ENCODE data around the gene EFNA3. TPM values are rescaled to one million over a fixed set of nuclear protein-coding genes. Genes with fewer than 3 reads are reported as not detected.

Gene EFNA3
- polyA plus RNA-seq, 1 donor from 2014 or later, result 12.2 TPM

DNA sequence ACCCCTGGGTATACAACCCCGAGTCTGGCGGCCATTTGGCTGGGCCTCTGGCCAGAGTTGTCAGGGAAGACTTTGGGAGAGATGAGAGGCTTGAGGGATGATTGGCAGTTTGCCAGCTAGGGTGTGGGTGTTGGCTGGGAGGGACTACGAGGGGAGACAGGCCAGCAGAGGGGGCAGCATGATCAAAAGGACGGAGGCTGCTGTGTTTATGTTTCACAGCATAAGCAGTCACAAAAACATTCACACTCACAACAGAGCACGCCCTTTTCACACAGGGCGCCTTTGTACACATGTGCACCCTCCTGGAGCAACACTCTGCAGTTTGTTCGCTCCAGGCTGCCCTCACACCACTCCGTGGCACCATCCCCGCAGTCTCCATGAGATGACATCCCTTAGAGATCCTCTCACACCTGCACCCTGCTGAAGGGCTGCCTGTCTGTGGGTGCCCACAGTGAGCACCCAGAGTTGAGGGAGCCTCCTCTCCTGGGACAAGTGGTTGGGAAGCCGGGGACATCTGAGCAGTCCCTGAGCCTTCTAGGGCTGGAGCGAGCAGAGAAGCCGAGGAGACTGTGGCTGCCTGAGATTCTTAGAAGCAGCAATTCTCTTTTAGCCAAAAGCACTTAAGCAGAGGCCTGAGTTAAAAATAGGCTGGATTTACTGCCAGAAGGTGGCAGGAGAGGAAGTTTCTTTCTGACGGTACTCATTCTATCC is 15.4 kb downstream of the EFNA3 start:
- TF ChIP-seq, protein P1, sequence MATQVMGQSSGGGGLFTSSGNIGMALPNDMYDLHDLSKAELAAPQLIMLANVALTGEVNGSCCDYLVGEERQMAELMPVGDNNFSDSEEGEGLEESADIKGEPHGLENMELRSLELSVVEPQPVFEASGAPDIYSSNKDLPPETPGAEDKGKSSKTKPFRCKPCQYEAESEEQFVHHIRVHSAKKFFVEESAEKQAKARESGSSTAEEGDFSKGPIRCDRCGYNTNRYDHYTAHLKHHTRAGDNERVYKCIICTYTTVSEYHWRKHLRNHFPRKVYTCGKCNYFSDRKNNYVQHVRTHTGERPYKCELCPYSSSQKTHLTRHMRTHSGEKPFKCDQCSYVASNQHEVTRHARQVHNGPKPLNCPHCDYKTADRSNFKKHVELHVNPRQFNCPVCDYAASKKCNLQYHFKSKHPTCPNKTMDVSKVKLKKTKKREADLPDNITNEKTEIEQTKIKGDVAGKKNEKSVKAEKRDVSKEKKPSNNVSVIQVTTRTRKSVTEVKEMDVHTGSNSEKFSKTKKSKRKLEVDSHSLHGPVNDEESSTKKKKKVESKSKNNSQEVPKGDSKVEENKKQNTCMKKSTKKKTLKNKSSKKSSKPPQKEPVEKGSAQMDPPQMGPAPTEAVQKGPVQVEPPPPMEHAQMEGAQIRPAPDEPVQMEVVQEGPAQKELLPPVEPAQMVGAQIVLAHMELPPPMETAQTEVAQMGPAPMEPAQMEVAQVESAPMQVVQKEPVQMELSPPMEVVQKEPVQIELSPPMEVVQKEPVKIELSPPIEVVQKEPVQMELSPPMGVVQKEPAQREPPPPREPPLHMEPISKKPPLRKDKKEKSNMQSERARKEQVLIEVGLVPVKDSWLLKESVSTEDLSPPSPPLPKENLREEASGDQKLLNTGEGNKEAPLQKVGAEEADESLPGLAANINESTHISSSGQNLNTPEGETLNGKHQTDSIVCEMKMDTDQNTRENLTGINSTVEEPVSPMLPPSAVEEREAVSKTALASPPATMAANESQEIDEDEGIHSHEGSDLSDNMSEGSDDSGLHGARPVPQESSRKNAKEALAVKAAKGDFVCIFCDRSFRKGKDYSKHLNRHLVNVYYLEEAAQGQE (IDR thresholded peaks at IDR 0.05; ENCODE audit: borderline replicate concordance), result no peak
- TF ChIP-seq EZH2 (IDR thresholded peaks at IDR 0.05; ENCODE audit: borderline replicate concordance, insufficient read depth, low read length, poor library complexity, severe bottlenecking) (no peak), SMC3 (conservative IDR thresholded peaks at IDR 0.05; ENCODE audit: poor library complexity) (peak; percentile 68), EP300 (conservative IDR thresholded peaks at IDR 0.05; ENCODE audit: poor library complexity, severe bottlenecking) (no peak), RAD21 (conservative IDR thresholded peaks at IDR 0.05) (peak; percentile 55)
- TF ChIP-seq, protein P2, sequence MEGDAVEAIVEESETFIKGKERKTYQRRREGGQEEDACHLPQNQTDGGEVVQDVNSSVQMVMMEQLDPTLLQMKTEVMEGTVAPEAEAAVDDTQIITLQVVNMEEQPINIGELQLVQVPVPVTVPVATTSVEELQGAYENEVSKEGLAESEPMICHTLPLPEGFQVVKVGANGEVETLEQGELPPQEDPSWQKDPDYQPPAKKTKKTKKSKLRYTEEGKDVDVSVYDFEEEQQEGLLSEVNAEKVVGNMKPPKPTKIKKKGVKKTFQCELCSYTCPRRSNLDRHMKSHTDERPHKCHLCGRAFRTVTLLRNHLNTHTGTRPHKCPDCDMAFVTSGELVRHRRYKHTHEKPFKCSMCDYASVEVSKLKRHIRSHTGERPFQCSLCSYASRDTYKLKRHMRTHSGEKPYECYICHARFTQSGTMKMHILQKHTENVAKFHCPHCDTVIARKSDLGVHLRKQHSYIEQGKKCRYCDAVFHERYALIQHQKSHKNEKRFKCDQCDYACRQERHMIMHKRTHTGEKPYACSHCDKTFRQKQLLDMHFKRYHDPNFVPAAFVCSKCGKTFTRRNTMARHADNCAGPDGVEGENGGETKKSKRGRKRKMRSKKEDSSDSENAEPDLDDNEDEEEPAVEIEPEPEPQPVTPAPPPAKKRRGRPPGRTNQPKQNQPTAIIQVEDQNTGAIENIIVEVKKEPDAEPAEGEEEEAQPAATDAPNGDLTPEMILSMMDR (IDR thresholded peaks at IDR 0.05; ENCODE audit: poor library complexity, severe bottlenecking), result peak; percentile 61
- H3K27ac ChIP-seq (ENCODE audit: low read length), result no peak overlapping the region
- H2AFZ ChIP-seq (ENCODE audit: low read depth, low read length), result no peak overlapping the region
- H3K9me3 ChIP-seq (ENCODE audit: low read length), result no peaks in the 10 kb centered on the region
- no peak overlapping the region for H3K4me3 ChIP-seq (ENCODE audit: low read length)
- no peaks in the 10 kb centered on the region for H3K9me2 ChIP-seq (ENCODE audit: insufficient read depth, low read length)
- no peak overlapping the region for H3K9ac ChIP-seq (ENCODE audit: low read length)
- H3K79me2 ChIP-seq (replicated peaks; ENCODE audit: insufficient read depth, low read length), result no peaks in the 10 kb centered on the region
- H3K4me2 ChIP-seq (ENCODE audit: low read length), result no peak overlapping the region
- no peaks in the 10 kb centered on the region for H3F3A ChIP-seq (ENCODE audit: insufficient read depth, low read length, poor library complexity, severe bottlenecking)
- no peaks in the 10 kb centered on the region for H4K20me1 ChIP-seq (ENCODE audit: insufficient read depth)
- no peaks in the 10 kb centered on the region for H3K36me3 ChIP-seq (ENCODE audit: insufficient read depth, low read length)
- no peaks in the 10 kb centered on the region for H3K27me3 ChIP-seq (ENCODE audit: insufficient read depth, low read depth, low read length)

DNA sequence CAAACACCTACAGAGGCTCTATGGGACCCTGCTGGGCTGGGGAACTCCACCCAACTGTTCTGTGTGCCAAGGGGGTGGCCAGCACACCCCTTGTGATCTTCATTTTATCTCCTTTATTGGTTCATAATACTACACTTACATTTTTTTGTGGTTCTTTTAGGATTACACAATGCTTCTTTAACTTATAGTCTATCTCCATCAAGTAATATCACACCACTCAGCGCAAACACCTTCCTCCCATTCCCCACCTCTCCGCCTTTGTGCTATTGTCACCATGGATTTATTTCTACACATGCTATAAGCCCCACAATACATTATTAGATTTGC is 15.9 kb downstream of the EFNA3 start:
- TF ChIP-seq RAD21 (conservative IDR thresholded peaks at IDR 0.05) (no peak), EZH2 (IDR thresholded peaks at IDR 0.05; ENCODE audit: borderline replicate concordance, insufficient read depth, low read length, poor library complexity, severe bottlenecking) (no peak), TAF1 (IDR thresholded peaks at IDR 0.05; ENCODE audit: low read depth) (no peak), SMC3 (conservative IDR thresholded peaks at IDR 0.05; ENCODE audit: poor library complexity) (no peak), MXI1 (conservative IDR thresholded peaks at IDR 0.05; ENCODE audit: poor library complexity, severe bottlenecking) (no peak)
- TF ChIP-seq, protein P2 (IDR thresholded peaks at IDR 0.05; ENCODE audit: poor library complexity, severe bottlenecking), result peak; percentile 12
- TF ChIP-seq, protein P1 (IDR thresholded peaks at IDR 0.05; ENCODE audit: borderline replicate concordance), result no peak
- Histone ChIP-seq H3K9me2 (ENCODE audit: insufficient read depth, low read length) (no peaks in the 10 kb centered on the region), H3K9me3 (ENCODE audit: low read length) (no peaks in the 10 kb centered on the region), H3K27me3 (ENCODE audit: insufficient read depth, low read depth, low read length) (no peaks in the 10 kb centered on the region), H3K4me3 (ENCODE audit: low read length) (no peak overlapping the region), H4K20me1 (ENCODE audit: insufficient read depth) (no peaks in the 10 kb centered on the region), H2AFZ (ENCODE audit: low read depth, low read length) (no peak overlapping the region), H3F3A (ENCODE audit: insufficient read depth, low read length, poor library complexity, severe bottlenecking) (no peaks in the 10 kb centered on the region), H3K79me2 (replicated peaks; ENCODE audit: insufficient read depth, low read length) (no peaks in the 10 kb centered on the region), H3K4me2 (ENCODE audit: low read length) (no peak overlapping the region), H3K36me3 (ENCODE audit: insufficient read depth, low read length) (no peaks in the 10 kb centered on the region), H3K27ac (ENCODE audit: low read length) (no peak overlapping the region), H3K9ac (ENCODE audit: low read length) (no peak overlapping the region)

Data from neural cell (in vitro differentiated cells).